Common myeloid progenitor, CD34-positive (primary cell): ENCODE measurements around the gene LDHD.
A peak's percentile ranks its signal among the peaks of the same experiment; 100 is the strongest.

Experiments
- CTCF ChIA-PET: fragments of 350-600 bp; sonication (Branson Sonifier 250); formaldehyde crosslinking; loops from one replicate; lab custom pipeline; 2021; ENCODE audit warnings: antibody characterized with exemption; lab: Charles Lee
- POLR2A ChIA-PET: fragments of 350-600 bp; sonication (Branson Sonifier 250); formaldehyde crosslinking; loops from one replicate; lab custom pipeline; 2021; ENCODE audit warnings: antibody characterized with exemption; lab: Charles Lee
- DNase-seq, 3 donors: peaks; one replicate each; pipeline versions ENCODE4 v3.0.0 to v3.0.0-alpha.2; 2013
- H3K27ac ChIP-seq, 2 experiments: 1 replicate in 1 of 2; 2 replicates in 1 of 2; pipeline ENCODE4 v1.7.0; 2013; ENCODE audit warnings: inconsistent platforms in 2 of 2, low read length in 2 of 2, mild to moderate bottlenecking in 2 of 2, low read depth in 1 of 2, moderate library complexity in 1 of 2; ENCODE audit not compliant: severe bottlenecking in 2 of 2, insufficient read depth in 1 of 2, poor library complexity in 1 of 2
- H3K27me3 ChIP-seq, 5 experiments: replicated peaks in 2 of 5; 1 replicate in 3 of 5; 2 replicates in 2 of 5; pipeline versions ENCODE4 v1.6.1 to v1.7.0; 2013; ENCODE audit warnings: low read length in 4 of 5, mild to moderate bottlenecking in 2 of 5, moderate library complexity in 2 of 5, inconsistent platforms in 1 of 5; ENCODE audit not compliant: insufficient read depth in 5 of 5, control insufficient read depth in 4 of 5
- H3K36me3 ChIP-seq, 4 experiments: 1 replicate in 2 of 4; 2 replicates in 2 of 4; pipeline versions ENCODE4 v1.6.1 to v1.7.0; 2013; ENCODE audit warnings: low read length in 3 of 4, control low read depth in 1 of 4, mild to moderate bottlenecking in 1 of 4; ENCODE audit not compliant: control insufficient read depth in 4 of 4, insufficient read depth in 4 of 4
- H3K4me1 ChIP-seq, 4 experiments: 1 replicate in 3 of 4; 2 replicates in 1 of 4; pipeline versions ENCODE4 v1.6.1 to v1.7.1; 2013; ENCODE audit warnings: low read length in 3 of 4, mild to moderate bottlenecking in 3 of 4, control low read depth in 1 of 4, inconsistent platforms in 1 of 4, moderate library complexity in 1 of 4; ENCODE audit not compliant: control insufficient read depth in 4 of 4, insufficient read depth in 4 of 4; ENCODE audit errors: control extremely low read depth in 1 of 4
- H3K4me3 ChIP-seq, 7 experiments: 1 replicate in 4 of 7; 2 replicates in 3 of 7; pipeline versions ENCODE4 v1.5.1 to v1.7.0; 2013; ENCODE audit warnings: mild to moderate bottlenecking in 7 of 7, low read length in 6 of 7, moderate library complexity in 6 of 7, inconsistent platforms in 2 of 7, low read depth in 2 of 7, control low read depth in 1 of 7; ENCODE audit not compliant: insufficient read depth in 4 of 7, control insufficient read depth in 1 of 7; ENCODE audit errors: extremely low read depth in 1 of 7
- H3K9me3 ChIP-seq, 5 experiments: 1 replicate in 4 of 5; 2 replicates in 1 of 5; pipeline versions ENCODE4 v1.6.1 to v1.7.1; 2013; ENCODE audit warnings: low read length in 4 of 5, mild to moderate bottlenecking in 2 of 5, inconsistent platforms in 1 of 5, low read depth in 1 of 5, moderate library complexity in 1 of 5; ENCODE audit not compliant: control insufficient read depth in 4 of 5, insufficient read depth in 2 of 5; ENCODE audit errors: control extremely low read depth in 1 of 5
- WGBS: methylation state at CpG from one replicate; pipeline ENCODE4 v1.1.5; 2013; ENCODE audit not compliant: insufficient coverage; 5-methylcytosine and 5-hydroxymethylcytosine counted together

Gene LDHD

DNA sequence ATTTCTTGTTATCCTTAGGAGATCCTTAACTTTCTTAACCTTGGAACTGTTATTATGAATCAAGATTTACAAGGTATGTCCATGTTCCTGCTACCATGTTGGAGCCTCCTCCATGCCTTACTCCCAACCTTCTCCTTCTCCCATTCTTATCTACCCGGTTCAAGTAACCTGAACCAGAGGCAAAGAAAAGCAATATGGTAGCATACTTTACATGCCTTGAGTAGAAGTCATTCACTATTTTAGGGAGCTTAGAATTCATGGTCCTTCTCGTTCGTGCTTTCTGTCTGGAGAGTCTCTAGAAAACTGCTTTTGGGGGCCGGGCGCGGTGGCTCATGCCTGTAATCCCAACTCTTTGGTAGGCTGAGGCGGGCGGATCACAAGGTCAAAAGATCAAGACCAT is 37.7 kb downstream of the LDHD start:
- no peak for DNase-seq
- Histone ChIP-seq H3K9me3 (no peaks in the 10 kb centered on the region), H3K4me3 (no peak overlapping the region), H3K4me1 (peaks cover 28 to 98% (median 82%) of the 10 kb centered on the region in 4 experiments), H3K27me3 (no peaks in the 10 kb centered on the region), H3K36me3 (peaks cover 0 to 6% (median 0%) of the 10 kb centered on the region in 4 experiments), H3K27ac (peak overlapping the region; percentile 17 to 62)
- POLR2A ChIA-PET = no interaction called here
- CTCF ChIA-PET = interaction anchor here (1.0 to 5.0 kb wide), 6 partner anchors 10 to 81 kb away, joined by 3 to 29 read pairs (median 6); partner anchors contain the start of gene ZNRF1
- 100% methylated on average over 7 of the region's 8 CpGs for WGBS

DNA sequence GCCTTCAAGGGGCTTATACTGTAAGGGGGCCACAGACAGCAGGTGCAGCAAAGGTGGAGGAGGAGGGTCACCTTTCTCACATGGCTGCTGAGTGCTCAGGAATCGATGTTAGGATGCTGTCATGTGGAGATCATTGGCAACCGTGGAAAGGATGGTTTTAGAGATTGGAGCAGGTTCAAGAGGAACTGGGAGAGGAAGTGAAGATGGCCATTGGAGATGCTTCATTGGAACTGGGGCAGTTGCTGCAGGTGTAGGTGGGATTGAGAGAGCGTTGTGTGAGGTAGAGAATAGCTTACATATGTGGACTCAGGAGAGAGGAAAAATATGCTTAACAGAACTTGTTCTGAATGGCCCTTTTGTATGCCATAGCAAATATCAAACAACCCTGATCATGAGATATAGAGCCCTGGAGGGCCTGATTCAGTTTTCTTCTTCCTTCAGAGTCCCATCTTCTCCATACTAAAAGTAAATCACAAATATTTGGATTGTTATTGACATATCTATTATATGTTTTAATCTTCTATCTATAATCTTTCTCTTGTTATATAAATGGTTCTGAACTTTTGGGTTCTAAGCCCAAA is 40.8 kb downstream of the LDHD start:
- peaks cover 20 to 97% (median 88%) of the 10 kb centered on the region in 4 experiments for H3K4me1 ChIP-seq
- peaks cover 0 to 4% (median 2%) of the 10 kb centered on the region in 4 experiments for H3K36me3 ChIP-seq
- H3K4me3 ChIP-seq = peak overlapping the region in 4 of 7 experiments; percentile 2 to 48 (median 22)
- CTCF ChIA-PET = interaction anchor here (0.6 to 4.6 kb wide), 11 partner anchors 12 to 78 kb away, joined by 3 to 58 read pairs (median 12); partner anchors contain the start of gene ZNRF1
- 0% methylated on average over 2 of the region's 3 CpGs for WGBS
- POLR2A ChIA-PET = interaction anchor here (0.9 to 3.5 kb wide), 8 partner anchors 12 to 40 kb away, joined by 3 to 38 read pairs (median 8); no protein-coding TSS in a partner anchor
- no peaks in the 10 kb centered on the region for H3K9me3 ChIP-seq
- no peaks in the 10 kb centered on the region for H3K27me3 ChIP-seq
- peak overlapping the region; percentile 61 to 80 for H3K27ac ChIP-seq
- DNase-seq = no peak

- CTCF ChIA-PET = interaction anchor here (0.6 to 4.6 kb wide), 18 partner anchors 12 to 484 kb away, joined by 3 to 58 read pairs (median 5); partner anchors contain the start of gene ZNRF1
- DNase-seq = peak; percentile 97 to 100 (median 99)
- H3K36me3 ChIP-seq = peaks cover 0 to 4% (median 2%) of the 10 kb centered on the region in 4 experiments
- no peaks in the 10 kb centered on the region for H3K27me3 ChIP-seq
- H3K9me3 ChIP-seq = no peaks in the 10 kb centered on the region
- H3K27ac ChIP-seq = peak overlapping the region; percentile 61 to 80
- peaks cover 20 to 97% (median 89%) of the 10 kb centered on the region in 4 experiments for H3K4me1 ChIP-seq
- H3K4me3 ChIP-seq = peak overlapping the region in 4 of 7 experiments; percentile 2 to 48 (median 22)
- POLR2A ChIA-PET = interaction anchor here (0.7 to 3.5 kb wide), 9 partner anchors 12 to 77 kb away, joined by 3 to 38 read pairs (median 7); partner anchors contain the start of gene ZNRF1
- 0% methylated on average over 11 of the region's 12 CpGs for WGBS
These were observed 41.5 kb downstream of the LDHD start for GRCh38 chr16:75074920-75075687.

GRCh38 chr16:75074304-75074793 is 42.2 kb downstream of the LDHD start:
- ChIA-PET CTCF (interaction anchor here (0.6 to 4.6 kb wide), 16 partner anchors 11 to 484 kb away, joined by 3 to 58 read pairs (median 6); partner anchors contain the start of gene ZNRF1), POLR2A (interaction anchor here (0.7 to 3.5 kb wide), 9 partner anchors 11 to 76 kb away, joined by 3 to 38 read pairs (median 7); partner anchors contain the start of gene ZNRF1)
- Histone ChIP-seq H3K4me1 (peaks cover 20 to 97% (median 89%) of the 10 kb centered on the region in 4 experiments), H3K36me3 (peaks cover 0 to 4% (median 2%) of the 10 kb centered on the region in 4 experiments), H3K27ac (peak overlapping the region; percentile 20 to 68), H3K9me3 (no peaks in the 10 kb centered on the region), H3K4me3 (peak overlapping the region in 2 of 7 experiments; percentile 26 to 44), H3K27me3 (no peaks in the 10 kb centered on the region)
- 29% methylated on average over 3 of the region's 4 CpGs for WGBS
- DNase-seq = no peak

GRCh38 chr16:75073545-75074303 is 42.9 kb downstream of the LDHD start:
- peak overlapping the region; percentile 20 to 68 for H3K27ac ChIP-seq
- H3K4me1 ChIP-seq = peaks cover 20 to 98% (median 91%) of the 10 kb centered on the region in 4 experiments
- CTCF ChIA-PET = interaction anchor here (1.0 to 4.6 kb wide), 15 partner anchors 10 to 81 kb away, joined by 3 to 58 read pairs (median 11); partner anchors contain the start of gene ZNRF1
- POLR2A ChIA-PET = interaction anchor here (0.7 to 3.5 kb wide), 4 partner anchors 10 to 36 kb away, joined by 3 to 38 read pairs (median 29); no protein-coding TSS in a partner anchor
- H3K9me3 ChIP-seq = no peaks in the 10 kb centered on the region
- 66% methylated on average over 15 of the region's 20 CpGs for WGBS
- peaks cover 0 to 4% (median 2%) of the 10 kb centered on the region in 4 experiments for H3K36me3 ChIP-seq
- no peaks in the 10 kb centered on the region for H3K27me3 ChIP-seq
- peak overlapping the region in 2 of 7 experiments; percentile 26 to 44 for H3K4me3 ChIP-seq
- DNase-seq = no peak
